ENCODE results near the gene SDF2. TPM values are rescaled to one million over a fixed set of nuclear protein-coding genes. Genes with fewer than 3 reads are reported as not detected.

Gene SDF2
- total and polyA plus RNA-seq, 8 donors: 57.3 to 74.6 (median 69.0) TPM

DNA sequence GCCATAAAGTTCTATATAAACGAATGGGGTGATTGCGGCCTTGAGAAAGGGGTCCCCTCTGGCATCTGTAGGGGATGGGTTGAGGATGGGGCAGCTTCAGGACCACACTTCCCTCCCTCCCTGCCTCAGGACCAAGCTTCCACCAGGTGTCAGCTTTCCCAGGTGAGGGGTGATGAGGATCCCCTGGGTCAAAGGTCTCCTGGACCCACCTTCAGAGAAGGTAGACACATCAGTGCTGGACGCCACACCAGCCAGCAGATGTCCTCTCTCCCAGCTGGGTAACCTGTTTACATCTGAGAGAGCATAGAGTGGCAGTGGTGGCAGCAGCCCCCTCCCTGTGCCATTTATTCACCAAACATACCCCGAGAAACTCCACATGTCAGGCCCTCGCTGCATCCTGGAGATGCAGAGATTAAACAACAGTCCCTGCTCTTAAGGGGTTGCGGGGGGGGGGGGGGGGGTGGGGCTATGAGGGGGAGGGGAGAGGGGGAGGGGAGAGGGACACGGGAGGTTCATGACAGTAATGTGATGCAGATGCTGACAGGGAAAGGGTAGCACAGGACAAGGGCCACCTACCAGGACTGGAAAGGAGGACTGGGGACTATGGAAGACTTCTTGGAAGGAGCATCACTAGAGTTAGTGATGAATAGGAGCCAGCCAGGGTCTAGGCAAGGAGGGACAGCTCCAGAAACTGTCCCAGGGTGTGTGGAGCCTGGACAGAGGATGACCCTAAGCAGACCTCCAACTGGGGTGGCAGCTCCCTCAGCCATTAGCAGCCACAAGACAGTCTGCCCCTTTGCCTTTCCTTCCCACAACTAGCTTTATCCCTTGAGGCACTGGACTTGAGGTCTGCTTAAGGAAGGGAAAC, 45.0 kb upstream of the SDF2 start:
- Histone ChIP-seq H3K4me3 (no peak overlapping the region), H3K27ac (no peak overlapping the region), H3K4me1 (peaks cover 2 to 11% of the 10 kb centered on the region in 2 donors), H3K27me3 (no peaks in the 10 kb centered on the region), H3K36me3 (peaks cover 0 to 40% of the 10 kb centered on the region in 2 donors), H3K9me3 (no peaks in the 10 kb centered on the region)
- no peak for TF ChIP-seq CTCF (IDR thresholded peaks at IDR 0.05)
- intact Hi-C loops (cut with DNase I): no loop called here
- no peak for ATAC-seq
- DNase-seq: no peak

GRCh38 chr17:28705728-28706334, 44.1 kb upstream of the SDF2 start:
- no peak overlapping the region for H3K27ac ChIP-seq
- H3K27me3 ChIP-seq: no peaks in the 10 kb centered on the region
- H3K4me1 ChIP-seq: peaks cover 0 to 6% of the 10 kb centered on the region in 2 donors
- no peak overlapping the region for H3K4me3 ChIP-seq
- ATAC-seq: no peak
- intact Hi-C loops (cut with DNase I): no loop called here
- H3K9me3 ChIP-seq: no peaks in the 10 kb centered on the region
- H3K36me3 ChIP-seq: peaks cover 0 to 48% of the 10 kb centered on the region in 2 donors
- TF ChIP-seq CTCF (IDR thresholded peaks at IDR 0.05): no peak
- DNase-seq: no peak

GRCh38 chr17:28705074-28705659, 43.5 kb upstream of the SDF2 start:
- DNase-seq (no peak), ATAC-seq (no peak)
- Histone ChIP-seq H3K27ac (no peak overlapping the region), H3K27me3 (no peaks in the 10 kb centered on the region), H3K4me3 (no peak overlapping the region), H3K36me3 (peaks cover 0 to 55% of the 10 kb centered on the region in 2 donors), H3K9me3 (no peaks in the 10 kb centered on the region), H3K4me1 (no peaks in the 10 kb centered on the region)
- intact Hi-C loops (cut with DNase I): no loop called here
- TF ChIP-seq CTCF (IDR thresholded peaks at IDR 0.05): no peak

- H3K4me3 ChIP-seq: no peak overlapping the region
- no peaks in the 10 kb centered on the region for H3K27me3 ChIP-seq
- intact Hi-C loops (cut with DNase I): no loop called here
- ATAC-seq (no peak), DNase-seq (no peak)
- no peak overlapping the region for H3K27ac ChIP-seq
- H3K4me1 ChIP-seq: no peaks in the 10 kb centered on the region
- no peaks in the 10 kb centered on the region for H3K9me3 ChIP-seq
- peaks cover 0 to 63% of the 10 kb centered on the region in 2 donors for H3K36me3 ChIP-seq
- no peak for TF ChIP-seq CTCF (IDR thresholded peaks at IDR 0.05)
These were observed 42.6 kb upstream of the SDF2 start for GRCh38 chr17:28704219-28704858.

All from left lung (tissue), 10 donors.